Mesodermal cell (in vitro differentiated cells): ENCODE measurements around the gene ALDH3B2.
"Not testable (repeated sequence)": the region's sequence is repeated elsewhere in the genome, so short reads cannot be mapped to it uniquely, and the experiment has no call there.

Source experiments
- H3K27ac ChIP-seq: 2 replicates; pipeline ENCODE4 v1.7.0; 2013; ENCODE audit warnings: mild to moderate bottlenecking, low read depth, low read length, moderate library complexity; ENCODE audit not compliant: severe bottlenecking
- H3K36me3 ChIP-seq: 2 replicates; pipeline ENCODE4 v1.7.1; 2013; ENCODE audit warnings: mild to moderate bottlenecking, low read length, moderate library complexity; ENCODE audit not compliant: control insufficient read depth, insufficient read depth
- H3K4me1 ChIP-seq: one replicate; pipeline ENCODE4 v1.7.1; 2013; ENCODE audit warnings: mild to moderate bottlenecking, low read length; ENCODE audit not compliant: insufficient read depth, control insufficient read depth, poor library complexity, severe bottlenecking
- H3K4me3 ChIP-seq: 2 replicates; pipeline ENCODE4 v1.7.0; 2013; ENCODE audit warnings: low read length, control low read depth, mild to moderate bottlenecking; ENCODE audit not compliant: insufficient read depth, poor library complexity, severe bottlenecking; ENCODE audit errors: extremely low read depth
- H3K9me3 ChIP-seq: 2 replicates; pipeline ENCODE4 v1.7.1; 2013; ENCODE audit warnings: mild to moderate bottlenecking, low read length, moderate library complexity; ENCODE audit not compliant: control insufficient read depth
- WGBS, 2 experiments: methylation state at CpG; one replicate each; pipeline ENCODE4 v1.1.5; 2013; ENCODE audit warnings: missing lambda C conversion rate in 2 of 2; ENCODE audit not compliant: insufficient coverage in 2 of 2; 5-methylcytosine and 5-hydroxymethylcytosine counted together

ALDH3B2 gene

GRCh38 chr11:67685641-67686332 is 11.4 kb upstream of the ALDH3B2 start:
- H3K36me3 ChIP-seq, H3K9me3 ChIP-seq, H3K4me3 ChIP-seq, H3K4me1 ChIP-seq, H3K27ac ChIP-seq: not testable (repeated sequence)
- 90 to 95% methylated on average over 6 to 7 of the region's 8 CpGs for WGBS, 2 experiments

GRCh38 chr11:67682126-67683034 is 8.0 kb upstream of the ALDH3B2 start:
- not testable (repeated sequence) for H3K4me3 ChIP-seq, H3K36me3 ChIP-seq, H3K4me1 ChIP-seq, H3K9me3 ChIP-seq, H3K27ac ChIP-seq
- 89 to 95% methylated on average over 10 of the region's 14 CpGs for WGBS, 2 experiments

- H3K4me1 ChIP-seq, result no peaks in the 10 kb centered on the region
- H3K36me3 ChIP-seq, result no peaks in the 10 kb centered on the region
- WGBS, 2 experiments, result 50 to 83% methylated on average over 1 to 2 of the region's 3 CpGs
- no peaks in the 10 kb centered on the region for H3K9me3 ChIP-seq
- no peak overlapping the region for H3K27ac ChIP-seq
- H3K4me3 ChIP-seq, result no peak overlapping the region
Observed at GRCh38 chr11:67680696-67681470, 6.5 kb upstream of the ALDH3B2 start.

- Histone ChIP-seq H3K9me3 (no peaks in the 10 kb centered on the region), H3K27ac (no peak overlapping the region), H3K36me3 (no peaks in the 10 kb centered on the region), H3K4me1 (no peaks in the 10 kb centered on the region), H3K4me3 (no peak overlapping the region)
- WGBS, 2 experiments, result 93% methylated on average over 9 to 12 of the region's 12 CpGs
Observed at GRCh38 chr11:67675058-67675747, 780 bp upstream of the ALDH3B2 start.

GRCh38 chr11:67673902-67674301 is 521 bp downstream of the ALDH3B2 start:
- 75 to 79% methylated on average over 6 to 8 of the region's 8 CpGs for WGBS, 2 experiments
- H3K9me3 ChIP-seq, result no peaks in the 10 kb centered on the region
- H3K4me3 ChIP-seq, result no peak overlapping the region
- H3K4me1 ChIP-seq, result no peaks in the 10 kb centered on the region
- H3K36me3 ChIP-seq, result no peaks in the 10 kb centered on the region
- no peak overlapping the region for H3K27ac ChIP-seq

GRCh38 chr11:67673358-67673757 is 1.1 kb downstream of the ALDH3B2 start:
- Histone ChIP-seq H3K27ac (no peak overlapping the region), H3K36me3 (no peaks in the 10 kb centered on the region), H3K9me3 (no peaks in the 10 kb centered on the region), H3K4me3 (no peak overlapping the region), H3K4me1 (no peaks in the 10 kb centered on the region)
- WGBS, 2 experiments, result 88 to 89% methylated on average over 4 to 5 of the region's 7 CpGs

GRCh38 chr11:67671211-67671520 is 3.3 kb downstream of the ALDH3B2 start:
- 81 to 96% methylated on average over 8 of the region's 8 CpGs for WGBS, 2 experiments
- Histone ChIP-seq H3K4me3 (no peak overlapping the region), H3K27ac (no peak overlapping the region), H3K9me3 (no peaks in the 10 kb centered on the region), H3K36me3 (no peaks in the 10 kb centered on the region), H3K4me1 (no peaks in the 10 kb centered on the region)

- Histone ChIP-seq H3K36me3 (no peaks in the 10 kb centered on the region), H3K27ac (no peak overlapping the region), H3K9me3 (no peaks in the 10 kb centered on the region), H3K4me3 (no peak overlapping the region), H3K4me1 (no peaks in the 10 kb centered on the region)
- 87 to 88% methylated on average over 16 to 21 of the region's 23 CpGs for WGBS, 2 experiments
Observed at GRCh38 chr11:67670316-67671210, 3.9 kb downstream of the ALDH3B2 start.

- Histone ChIP-seq H3K9me3 (no peaks in the 10 kb centered on the region), H3K4me3 (no peak overlapping the region), H3K27ac (no peak overlapping the region), H3K36me3 (no peaks in the 10 kb centered on the region), H3K4me1 (no peaks in the 10 kb centered on the region)
- 75 to 77% methylated on average over 5 of the region's 5 CpGs for WGBS, 2 experiments
Observed at GRCh38 chr11:67668192-67668551, 6.3 kb downstream of the ALDH3B2 start.
